RWPE2 (cell line): Measurements from ENCODE around the gene DACH1.

Experiments
- ATAC-seq: fragments of 200-7000 bp; cut with Tn5 transposase; 3 replicates; pipeline ENCODE4 v1.9.1; 2021; ENCODE audit warnings: low read depth
- DNase-seq: peaks from one replicate; pipeline ENCODE4 v3.0.0-alpha.2; 2020; ENCODE audit warnings: low spot score
- H3K27ac ChIP-seq: fragments of 450-650 bp; 2 replicates; pipeline ENCODE4 v1.5.1; 2017; ENCODE audit warnings: mild to moderate bottlenecking; ENCODE audit not compliant: poor library complexity, severe bottlenecking
- H3K27me3 ChIP-seq: fragments of 250-450 bp; sonication (Bioruptor Pico); 2 replicates; pipeline ENCODE4 v1.5.1; 2021; ENCODE audit warnings: mild to moderate bottlenecking, moderate library complexity; ENCODE audit not compliant: insufficient read depth, poor library complexity, severe bottlenecking
- H3K36me3 ChIP-seq: fragments of 250-450 bp; sonication (Bioruptor Pico); 2 replicates; pipeline ENCODE4 v1.5.1; 2020; ENCODE audit warnings: low read depth, mild to moderate bottlenecking, moderate library complexity
- H3K4me1 ChIP-seq: fragments of 250-450 bp; sonication (Bioruptor Pico); 2 replicates; pipeline ENCODE4 v1.5.1; 2021; ENCODE audit warnings: mild to moderate bottlenecking, moderate library complexity; ENCODE audit not compliant: insufficient read depth, poor library complexity, severe bottlenecking
- H3K4me3 ChIP-seq: fragments of 250-450 bp; sonication (Bioruptor Pico); 2 replicates; pipeline ENCODE4 v1.5.1; 2021; ENCODE audit warnings: mild to moderate bottlenecking, moderate library complexity; ENCODE audit not compliant: severe bottlenecking
- H3K9me3 ChIP-seq: fragments of 250-450 bp; sonication (Bioruptor Pico); 2 replicates; pipeline ENCODE4 v1.5.1; 2021; ENCODE audit warnings: mild to moderate bottlenecking, moderate library complexity; ENCODE audit not compliant: severe bottlenecking
- CTCF ChIP-seq: fragments of 450-650 bp; IDR thresholded peaks from one replicate; pipeline ENCODE4 v1.5.1; 2017; ENCODE audit warnings: mild to moderate bottlenecking, moderate library complexity; ENCODE audit not compliant: poor library complexity, severe bottlenecking

The DACH1 gene

GRCh38 chr13:71589032-71589431 is 278.0 kb downstream of the DACH1 start:
- ATAC-seq (no peak), DNase-seq (no peak)
- H3K4me1 ChIP-seq: no peaks in the 10 kb centered on the region
- H3K36me3 ChIP-seq: no peaks in the 10 kb centered on the region
- H3K4me3 ChIP-seq: no peak overlapping the region
- H3K27ac ChIP-seq: no peak overlapping the region
- H3K9me3 ChIP-seq: no peaks in the 10 kb centered on the region
- no peak for TF ChIP-seq CTCF
- H3K27me3 ChIP-seq: peaks cover 8% of the 10 kb centered on the region

- DNase-seq (no peak), ATAC-seq (no peak)
- H3K4me3 ChIP-seq: no peak overlapping the region
- no peaks in the 10 kb centered on the region for H3K9me3 ChIP-seq
- H3K27me3 ChIP-seq: peaks cover 8% of the 10 kb centered on the region
- no peaks in the 10 kb centered on the region for H3K36me3 ChIP-seq
- no peak for TF ChIP-seq CTCF
- no peak overlapping the region for H3K27ac ChIP-seq
- H3K4me1 ChIP-seq: no peaks in the 10 kb centered on the region
Measured at GRCh38 chr13:71587817-71588216, 279.2 kb downstream of the DACH1 start.

- Histone ChIP-seq H3K4me3 (no peak overlapping the region), H3K4me1 (no peaks in the 10 kb centered on the region), H3K27me3 (peaks cover 8% of the 10 kb centered on the region), H3K27ac (no peak overlapping the region), H3K36me3 (no peaks in the 10 kb centered on the region), H3K9me3 (no peaks in the 10 kb centered on the region)
- TF ChIP-seq CTCF: no peak
- DNase-seq: no peak
- no peak for ATAC-seq
Measured at GRCh38 chr13:71587193-71587592, 279.8 kb downstream of the DACH1 start.

- TF ChIP-seq CTCF: no peak
- ATAC-seq (no peak), DNase-seq (no peak)
- Histone ChIP-seq H3K4me1 (no peaks in the 10 kb centered on the region), H3K36me3 (no peaks in the 10 kb centered on the region), H3K4me3 (no peak overlapping the region), H3K9me3 (no peaks in the 10 kb centered on the region), H3K27ac (no peak overlapping the region), H3K27me3 (peaks cover 8% of the 10 kb centered on the region)
Measured at GRCh38 chr13:71583581-71583980, 283.4 kb downstream of the DACH1 start.

- no peak for DNase-seq
- no peak overlapping the region for H3K27ac ChIP-seq
- H3K9me3 ChIP-seq: no peaks in the 10 kb centered on the region
Measured at GRCh38 chr13:71580614-71581013, 286.4 kb downstream of the DACH1 start.

More at GRCh38 chr13:71580614-71581013, 286.4 kb downstream of the DACH1 start:
- H3K27me3 ChIP-seq: no peaks in the 10 kb centered on the region
- no peaks in the 10 kb centered on the region for H3K36me3 ChIP-seq
- TF ChIP-seq CTCF: no peak
- no peak overlapping the region for H3K4me3 ChIP-seq
- H3K4me1 ChIP-seq: peaks cover 6% of the 10 kb centered on the region
- ATAC-seq: no peak
